Measurements from ENCODE around the gene TRIL.

The TRIL gene

GRCh38 chr7:28989211-28989980 is 31.3 kb upstream of the TRIL start:
- TF ChIP-seq GATA1 (IDR thresholded peaks at IDR 0.05; ENCODE audit: low read depth, low read length): no peak
- no peak for TF ChIP-seq POLR2A (IDR thresholded peaks at IDR 0.05; ENCODE audit: low read length)
- no peak for DNase-seq

GRCh38 chr7:28988810-28989209 is 30.7 kb upstream of the TRIL start:
- no peak for TF ChIP-seq POLR2A (IDR thresholded peaks at IDR 0.05; ENCODE audit: low read length)
- no peak for TF ChIP-seq GATA1 (IDR thresholded peaks at IDR 0.05; ENCODE audit: low read depth, low read length)
- DNase-seq: no peak

- DNase-seq: no peak
- TF ChIP-seq GATA1 (IDR thresholded peaks at IDR 0.05; ENCODE audit: low read depth, low read length): no peak
- no peak for TF ChIP-seq POLR2A (IDR thresholded peaks at IDR 0.05; ENCODE audit: low read length)
Observed at GRCh38 chr7:28988091-28988490, 30.0 kb upstream of the TRIL start.

- TF ChIP-seq GATA1 (IDR thresholded peaks at IDR 0.05; ENCODE audit: low read depth, low read length) (no peak), POLR2A (IDR thresholded peaks at IDR 0.05; ENCODE audit: low read length) (no peak)
- DNase-seq: no peak
Observed at GRCh38 chr7:28986765-28987110, 28.6 kb upstream of the TRIL start.

- DNase-seq: no peak
Observed at GRCh38 chr7:28986028-28986764, 28.1 kb upstream of the TRIL start.

GRCh38 chr7:28984631-28985030 is 26.5 kb upstream of the TRIL start:
- TF ChIP-seq GATA1 (IDR thresholded peaks at IDR 0.05; ENCODE audit: low read depth, low read length): no peak
- TF ChIP-seq POLR2A (IDR thresholded peaks at IDR 0.05; ENCODE audit: low read length): no peak
- DNase-seq: no peak

More at GRCh38 chr7:28986028-28986764, 28.1 kb upstream of the TRIL start:
- TF ChIP-seq GATA1 (IDR thresholded peaks at IDR 0.05; ENCODE audit: low read depth, low read length) (no peak), POLR2A (IDR thresholded peaks at IDR 0.05; ENCODE audit: low read length) (no peak)

- DNase-seq: no peak
- no peak for TF ChIP-seq POLR2A (IDR thresholded peaks at IDR 0.05; ENCODE audit: low read length)
- TF ChIP-seq GATA1 (IDR thresholded peaks at IDR 0.05; ENCODE audit: low read depth, low read length): no peak
Observed at GRCh38 chr7:28984217-28984616, 26.1 kb upstream of the TRIL start.

- TF ChIP-seq GATA1 (IDR thresholded peaks at IDR 0.05; ENCODE audit: low read depth, low read length) (no peak), POLR2A (IDR thresholded peaks at IDR 0.05; ENCODE audit: low read length) (no peak)
- no peak for DNase-seq
Observed at GRCh38 chr7:28983396-28984190, 25.5 kb upstream of the TRIL start.

GRCh38 chr7:28981161-28981465 is 23.0 kb upstream of the TRIL start:
- TF ChIP-seq POLR2A (IDR thresholded peaks at IDR 0.05; ENCODE audit: low read length) (no peak), GATA1 (IDR thresholded peaks at IDR 0.05; ENCODE audit: low read depth, low read length) (no peak)

GRCh38 chr7:28980451-28981160 is 22.5 kb upstream of the TRIL start:
- DNase-seq: no peak
- TF ChIP-seq GATA1 (IDR thresholded peaks at IDR 0.05; ENCODE audit: low read depth, low read length): no peak
- TF ChIP-seq POLR2A (IDR thresholded peaks at IDR 0.05; ENCODE audit: low read length): no peak

More at GRCh38 chr7:28981161-28981465, 23.0 kb upstream of the TRIL start:
- no peak for DNase-seq

GRCh38 chr7:28979776-28980175 is 21.6 kb upstream of the TRIL start:
- no peak for DNase-seq
- TF ChIP-seq GATA1 (IDR thresholded peaks at IDR 0.05; ENCODE audit: low read depth, low read length) (no peak), POLR2A (IDR thresholded peaks at IDR 0.05; ENCODE audit: low read length) (no peak)

GRCh38 chr7:28977881-28978280 is 19.8 kb upstream of the TRIL start:
- TF ChIP-seq POLR2A (IDR thresholded peaks at IDR 0.05; ENCODE audit: low read length): no peak
- TF ChIP-seq GATA1 (IDR thresholded peaks at IDR 0.05; ENCODE audit: low read depth, low read length): no peak
- no peak for DNase-seq

GRCh38 chr7:28976022-28976421 is 17.9 kb upstream of the TRIL start:
- DNase-seq: no peak
- TF ChIP-seq GATA1 (IDR thresholded peaks at IDR 0.05; ENCODE audit: low read depth, low read length) (no peak), POLR2A (IDR thresholded peaks at IDR 0.05; ENCODE audit: low read length) (no peak)

GRCh38 chr7:28973591-28973990 is 15.5 kb upstream of the TRIL start:
- no peak for TF ChIP-seq POLR2A (IDR thresholded peaks at IDR 0.05; ENCODE audit: low read length)
- TF ChIP-seq GATA1 (IDR thresholded peaks at IDR 0.05; ENCODE audit: low read depth, low read length): no peak
- DNase-seq: no peak

All from erythroblast (primary cell).